K562 (cell line): ENCODE measurements around the gene SLC18B1. TPM values are rescaled to one million over a fixed set of nuclear protein-coding genes. Genes with fewer than 3 reads are reported as not detected.
A peak's percentile ranks its signal among the peaks of the same experiment; 100 is the strongest.

Experiments
- C11orf30 ChIP-seq: fragments of 450-650 bp; IDR thresholded peaks from 2 replicates; pipeline ENCODE4 v1.6.1; 2016; ENCODE audit warnings: low read depth, mild to moderate bottlenecking
- CBX3 ChIP-seq, 2 experiments: IDR thresholded peaks; 1 replicate in 1 of 2; 2 replicates in 1 of 2; pipeline ENCODE4 v1.6.1; 2012; ENCODE audit warnings: inconsistent platforms in 2 of 2, low read length in 2 of 2, borderline replicate concordance in 1 of 2, control low read depth in 1 of 2
- DDX20 ChIP-seq: fragments of 450-650 bp; IDR thresholded peaks from 2 replicates; pipeline ENCODE4 v1.6.1; 2016; ENCODE audit warnings: missing genetic modification characterization, low read depth, mild to moderate bottlenecking, missing compliant biosample characterization, moderate library complexity
- GTF2E2 ChIP-seq: fragments of 200-800 bp; sonication (Bioruptor generic); IDR thresholded peaks from 2 replicates; pipeline ENCODE4 v1.6.1; 2016; ENCODE audit warnings: missing genetic modification characterization, missing compliant biosample characterization
- HNRNPH1 ChIP-seq: fragments of 200-400 bp; formaldehyde crosslinking; optimal IDR thresholded peaks from 2 replicates; pipeline ENCODE3; 2017; ENCODE audit warnings: low read depth, mild to moderate bottlenecking, low read length, moderate library complexity
- MAFF ChIP-seq: IDR thresholded peaks from 2 replicates; pipeline ENCODE4 v1.6.1; 2012; ENCODE audit warnings: low read length, improper control_type of control experiment
- MAZ ChIP-seq, 2 experiments: fragments of 450-650 bp in 1 of 2; sonication (generic) in 1 of 2; formaldehyde crosslinking; IDR thresholded peaks in 1 of 2; conservative IDR thresholded peaks in 1 of 2; 2 replicates each; pipeline versions ENCODE4 v1.4.0 to v1.5.0; 2020; ENCODE audit warnings: mild to moderate bottlenecking in 1 of 2, missing genetic modification reagents in 1 of 2
- MEF2D ChIP-seq: conservative IDR thresholded peaks from 2 replicates; pipeline ENCODE4 v1.6.1; 2016; ENCODE audit warnings: low read depth, missing genetic modification characterization, missing compliant biosample characterization
- NCOR1 ChIP-seq: fragments of 450-650 bp; IDR thresholded peaks from 2 replicates; pipeline ENCODE4 v1.6.1; 2016; ENCODE audit warnings: mild to moderate bottlenecking, moderate library complexity
- POLR2A ChIP-seq: fragments of 450-650 bp; conservative IDR thresholded peaks from 2 replicates; pipeline ENCODE4 v1.6.1; 2016
- RBM14 ChIP-seq: fragments of 200-400 bp; formaldehyde crosslinking; IDR thresholded peaks from 2 replicates; pipeline ENCODE4 v1.6.1; 2018; ENCODE audit warnings: low read depth, mild to moderate bottlenecking, low read length, moderate library complexity, borderline replicate concordance; ENCODE audit not compliant: insufficient read depth
- SMARCA5 ChIP-seq: fragments of 450-650 bp; IDR thresholded peaks from 2 replicates; pipeline ENCODE4 v1.6.1; 2016
- SMARCE1 ChIP-seq: fragments of 450-650 bp; IDR thresholded peaks from 2 replicates; pipeline ENCODE4 v1.7.1; 2016; ENCODE audit warnings: mild to moderate bottlenecking
- polyA plus RNA-seq, 8 experiments: library from polyadenylated mRNA; depleted of rRNA in 4 of 8; stranded (reverse) in 5 of 8; unstranded in 3 of 8; fragments of >200 nt; fragmentation: Nextera tagmentation in 2 of 8; fragmentation: Illumina TruSeq in 1 of 8; extraction: Ambion mirVana in 2 of 8; extraction: Trizol in 1 of 8; gene quantifications; 2 replicates each; pipeline versions ENCODE4 v1.2.1 to v1.2.3, GENCODE V29; 2011 to 2014; ENCODE audit warnings: inconsistent platforms in 1 of 8, missing spikeins in 1 of 8
- total RNA-seq, 7 experiments: library from RNA; depleted of rRNA in 6 of 7; stranded (reverse); fragments of >200 nt in 6 of 7; fragmentation: Illumina TruSeq in 2 of 7; extraction: Trizol in 2 of 7; gene quantifications; 2 replicates each; pipeline versions ENCODE4 v1.2.1 to v1.2.3, GENCODE V29; 2011 to 2021; ENCODE audit warnings: low replicate concordance in 1 of 7
- TF ChIP-seq, protein P1 (sequence below): fragments of 450-650 bp; IDR thresholded peaks from 2 replicates; pipeline ENCODE4 v1.7.0; 2016; ENCODE audit warnings: borderline replicate concordance
- TF ChIP-seq, protein P2 (sequence below): fragments of 450-650 bp; formaldehyde crosslinking; IDR thresholded peaks from 2 replicates; pipeline ENCODE4 v1.4.0; 2020; ENCODE audit warnings: mild to moderate bottlenecking, moderate library complexity

The SLC18B1 gene
- total and polyA plus RNA-seq, 9 of the 15 experiments (the other 6 are each of a cell fraction or from before 2014, with no cell fraction given): 10.4 to 49.1 (median 32.0) TPM

DNA sequence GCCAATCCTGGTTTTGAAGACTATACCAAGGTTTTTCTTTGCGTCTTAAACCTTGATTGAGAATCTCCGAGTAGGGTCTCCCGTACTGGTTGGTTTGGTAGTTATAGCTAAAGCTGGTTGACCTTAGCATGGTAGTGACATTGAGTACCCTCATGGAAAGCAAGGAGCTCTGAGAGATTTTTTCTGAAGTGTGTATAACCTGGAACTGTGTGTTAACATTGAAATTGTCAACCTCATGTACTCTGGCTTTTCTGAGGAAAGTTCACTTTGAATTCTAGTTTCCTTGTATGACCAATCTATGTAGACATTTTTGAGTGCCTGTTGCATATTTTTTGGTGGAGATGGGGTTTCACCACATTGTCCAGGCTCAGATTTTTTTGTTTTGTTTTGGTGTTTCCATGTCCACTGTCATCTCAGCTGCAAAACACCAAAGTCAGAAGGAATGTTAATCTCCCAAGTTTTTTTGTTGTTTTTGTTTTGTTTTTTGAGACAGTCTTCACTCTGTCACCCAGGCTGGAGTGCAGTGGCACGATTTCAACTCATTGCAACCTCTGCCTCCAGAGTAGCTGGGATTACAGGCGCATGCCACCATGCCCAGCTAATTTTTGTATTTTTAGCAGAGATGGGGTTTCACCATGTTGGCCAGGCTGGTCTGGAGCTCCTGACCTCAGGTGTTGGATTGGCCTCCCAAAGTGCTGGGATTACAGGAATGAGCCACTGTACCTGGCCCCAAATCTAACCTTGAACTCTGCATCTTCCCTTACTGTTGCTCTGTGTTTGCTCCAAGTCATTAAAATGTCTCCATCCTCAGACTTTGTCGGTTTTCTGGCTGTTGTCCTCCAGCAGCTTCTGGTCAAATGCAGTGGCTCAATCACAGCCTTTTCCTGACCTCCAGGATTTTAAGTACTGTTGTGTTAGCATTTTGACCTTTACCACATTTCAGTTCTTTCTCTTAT lies 20.2 kb upstream of the SLC18B1 start (continued):
- TF ChIP-seq, protein P1, sequence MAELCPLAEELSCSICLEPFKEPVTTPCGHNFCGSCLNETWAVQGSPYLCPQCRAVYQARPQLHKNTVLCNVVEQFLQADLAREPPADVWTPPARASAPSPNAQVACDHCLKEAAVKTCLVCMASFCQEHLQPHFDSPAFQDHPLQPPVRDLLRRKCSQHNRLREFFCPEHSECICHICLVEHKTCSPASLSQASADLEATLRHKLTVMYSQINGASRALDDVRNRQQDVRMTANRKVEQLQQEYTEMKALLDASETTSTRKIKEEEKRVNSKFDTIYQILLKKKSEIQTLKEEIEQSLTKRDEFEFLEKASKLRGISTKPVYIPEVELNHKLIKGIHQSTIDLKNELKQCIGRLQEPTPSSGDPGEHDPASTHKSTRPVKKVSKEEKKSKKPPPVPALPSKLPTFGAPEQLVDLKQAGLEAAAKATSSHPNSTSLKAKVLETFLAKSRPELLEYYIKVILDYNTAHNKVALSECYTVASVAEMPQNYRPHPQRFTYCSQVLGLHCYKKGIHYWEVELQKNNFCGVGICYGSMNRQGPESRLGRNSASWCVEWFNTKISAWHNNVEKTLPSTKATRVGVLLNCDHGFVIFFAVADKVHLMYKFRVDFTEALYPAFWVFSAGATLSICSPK: no peak
- TF ChIP-seq MEF2D (tag) (no peak), HNRNPH1 (no peak), CBX3 (IDR thresholded peaks at IDR 0.05; ENCODE audit: borderline replicate concordance in 1 of 2, low read length in 2 of 2) (no peak), DDX20 (tag) (no peak), RBM14 (no peak), NCOR1 (peak; percentile 28; the same call in 1 of the 2 replicates), MAZ (CRISPR knock-in tag; conservative IDR thresholded peaks at IDR 0.05 in 1 of 2, IDR thresholded peaks at IDR 0.05 in 1 of 2) (no peak), GTF2E2 (tag) (peak; percentile 35; the same call in 1 of the 2 replicates), SMARCA5 (no peak), POLR2A (peak; percentile 78), SMARCE1 (no peak), MAFF (0 out of 2 replicates have a peak, but pooled peaks have one; percentile 4), C11orf30 (no peak)
- TF ChIP-seq, protein P2, sequence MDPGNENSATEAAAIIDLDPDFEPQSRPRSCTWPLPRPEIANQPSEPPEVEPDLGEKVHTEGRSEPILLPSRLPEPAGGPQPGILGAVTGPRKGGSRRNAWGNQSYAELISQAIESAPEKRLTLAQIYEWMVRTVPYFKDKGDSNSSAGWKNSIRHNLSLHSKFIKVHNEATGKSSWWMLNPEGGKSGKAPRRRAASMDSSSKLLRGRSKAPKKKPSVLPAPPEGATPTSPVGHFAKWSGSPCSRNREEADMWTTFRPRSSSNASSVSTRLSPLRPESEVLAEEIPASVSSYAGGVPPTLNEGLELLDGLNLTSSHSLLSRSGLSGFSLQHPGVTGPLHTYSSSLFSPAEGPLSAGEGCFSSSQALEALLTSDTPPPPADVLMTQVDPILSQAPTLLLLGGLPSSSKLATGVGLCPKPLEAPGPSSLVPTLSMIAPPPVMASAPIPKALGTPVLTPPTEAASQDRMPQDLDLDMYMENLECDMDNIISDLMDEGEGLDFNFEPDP: no peak
